Colonic mucosa (tissue), 4 donors: ENCODE measurements around the gene CFAP100. TPM values are rescaled to one million over a fixed set of nuclear protein-coding genes. Genes with fewer than 3 reads are reported as not detected.

Source experiments
- DNase-seq: peaks from one replicate; pipeline ENCODE4 v3.0.0-alpha.2; 2020
- H3K27ac ChIP-seq: fragments of 200-600 bp; one replicate; pipeline ENCODE4 v1.8.0; 2021
- H3K27me3 ChIP-seq: fragments of 200-600 bp; one replicate; pipeline ENCODE4 v1.8.0; 2021
- H3K36me3 ChIP-seq: fragments of 200-600 bp; one replicate; pipeline ENCODE4 v1.8.0; 2021
- H3K4me1 ChIP-seq: fragments of 200-600 bp; one replicate; pipeline ENCODE4 v1.8.0; 2021; ENCODE audit warnings: mild to moderate bottlenecking
- H3K4me3 ChIP-seq: fragments of 200-600 bp; one replicate; pipeline ENCODE4 v1.8.0; 2021
- H3K9ac ChIP-seq, 2 donors: one replicate each; pipeline ENCODE4 v1.7.0; 2013; ENCODE audit warnings: control low read depth in 2 of 2, low read depth in 2 of 2, low read length in 2 of 2
- H3K9me3 ChIP-seq: fragments of 200-600 bp; one replicate; pipeline ENCODE4 v1.8.0; 2021
- intact Hi-C: fragments of 100-400 bp; cut with DNase I; formaldehyde crosslinking; loops from one replicate; pipeline ENCODE4 v1.14.1; 2022
- total RNA-seq, 2 donors: library from RNA; stranded (reverse); fragmentation: NEBNext Ultra II Directional in 1 of 2; extraction: Animal tissue kit (Norgen Biotek cat#: 25700) in 1 of 2; gene quantifications; one replicate each; pipeline ENCODE4 v1.2.1, GENCODE V29; 2021
- TF ChIP-seq, protein P1 (sequence below): fragments of 200-600 bp; IDR thresholded peaks from one replicate; pipeline ENCODE4 v1.8.0; 2022; ENCODE audit warnings: antibody characterized with exemption, mild to moderate bottlenecking
- donor health status: healthy.
- donor health status: DM: no; HTN: no; CAD: no.
- donor health status: DM: no; HTN: no; CAD: no.

CFAP100 gene
- total RNA-seq, 2 donors from 2014 or later: not detected

DNA sequence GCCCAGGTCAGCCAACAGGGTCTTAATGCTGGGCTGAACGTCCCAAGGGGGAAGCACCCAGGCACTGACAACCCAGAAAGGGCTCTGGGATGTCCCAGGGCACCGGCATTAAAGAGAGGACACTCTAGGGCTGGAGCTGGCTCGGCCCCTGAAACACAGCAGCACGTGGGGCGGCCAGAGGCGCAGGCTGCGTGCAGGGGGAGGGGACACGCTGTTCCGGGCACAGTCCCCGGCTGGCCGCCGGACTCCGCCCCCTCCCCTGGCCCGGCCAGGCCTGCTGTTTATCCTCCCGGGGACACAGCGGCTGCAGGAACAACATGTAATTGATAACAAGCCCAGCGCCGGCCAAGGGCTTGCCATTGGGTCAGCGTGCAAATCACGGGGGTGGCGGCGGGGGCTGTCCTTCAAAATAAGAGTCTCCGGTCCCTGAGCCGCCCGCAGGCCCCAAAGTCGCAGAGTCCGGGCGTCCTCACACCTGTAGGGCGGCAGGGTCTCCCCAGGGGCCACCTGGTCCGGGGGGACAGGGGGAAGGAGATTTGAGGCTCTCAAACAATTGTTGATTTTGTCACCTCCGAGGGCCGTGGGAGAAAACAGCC lies 38.8 kb upstream of the CFAP100 start:
- H3K9me3 ChIP-seq: no peaks in the 10 kb centered on the region
- peaks cover 18% of the 10 kb centered on the region for H3K27me3 ChIP-seq
- peak overlapping the region; percentile 36 for H3K27ac ChIP-seq
- intact Hi-C loops: no loop called here
- TF ChIP-seq, protein P1, sequence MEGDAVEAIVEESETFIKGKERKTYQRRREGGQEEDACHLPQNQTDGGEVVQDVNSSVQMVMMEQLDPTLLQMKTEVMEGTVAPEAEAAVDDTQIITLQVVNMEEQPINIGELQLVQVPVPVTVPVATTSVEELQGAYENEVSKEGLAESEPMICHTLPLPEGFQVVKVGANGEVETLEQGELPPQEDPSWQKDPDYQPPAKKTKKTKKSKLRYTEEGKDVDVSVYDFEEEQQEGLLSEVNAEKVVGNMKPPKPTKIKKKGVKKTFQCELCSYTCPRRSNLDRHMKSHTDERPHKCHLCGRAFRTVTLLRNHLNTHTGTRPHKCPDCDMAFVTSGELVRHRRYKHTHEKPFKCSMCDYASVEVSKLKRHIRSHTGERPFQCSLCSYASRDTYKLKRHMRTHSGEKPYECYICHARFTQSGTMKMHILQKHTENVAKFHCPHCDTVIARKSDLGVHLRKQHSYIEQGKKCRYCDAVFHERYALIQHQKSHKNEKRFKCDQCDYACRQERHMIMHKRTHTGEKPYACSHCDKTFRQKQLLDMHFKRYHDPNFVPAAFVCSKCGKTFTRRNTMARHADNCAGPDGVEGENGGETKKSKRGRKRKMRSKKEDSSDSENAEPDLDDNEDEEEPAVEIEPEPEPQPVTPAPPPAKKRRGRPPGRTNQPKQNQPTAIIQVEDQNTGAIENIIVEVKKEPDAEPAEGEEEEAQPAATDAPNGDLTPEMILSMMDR: no peak
- DNase-seq: peak; percentile 83
- H3K4me3 ChIP-seq: peak overlapping the region; percentile 49
- peaks cover 8% of the 10 kb centered on the region for H3K4me1 ChIP-seq
- H3K36me3 ChIP-seq: no peaks in the 10 kb centered on the region
- H3K9ac ChIP-seq: peak overlapping the region; percentile 46 to 85

- peak overlapping the region; percentile 46 to 85 for H3K9ac ChIP-seq
- intact Hi-C loops: no loop called here
- no peak for DNase-seq
- peaks cover 8% of the 10 kb centered on the region for H3K4me1 ChIP-seq
- H3K36me3 ChIP-seq: no peaks in the 10 kb centered on the region
- H3K4me3 ChIP-seq: peak overlapping the region; percentile 49
- H3K27me3 ChIP-seq: peaks cover 18% of the 10 kb centered on the region
- H3K27ac ChIP-seq: peak overlapping the region; percentile 36
- TF ChIP-seq, protein P1: no peak
- H3K9me3 ChIP-seq: no peaks in the 10 kb centered on the region
These were observed 38.1 kb upstream of the CFAP100 start for GRCh38 chr3:126356373-126357264.

GRCh38 chr3:126357295-126358037 lies 37.2 kb upstream of the CFAP100 start, which contains the start of gene KLF15:
TSS of gene KLF15 (minus strand) at chr3:126357408. CDS start at chr3:126352922, 4,486 bp downstream.
- Histone ChIP-seq H3K4me1 (peaks cover 8% of the 10 kb centered on the region), H3K36me3 (no peaks in the 10 kb centered on the region), H3K9me3 (no peaks in the 10 kb centered on the region), H3K9ac (peak within 1 kb of the TSS; percentile 46 to 85), H3K27ac (peak within 1 kb of the TSS; percentile 36), H3K4me3 (peak within 1 kb of the TSS; percentile 49), H3K27me3 (peaks cover 18% of the 10 kb centered on the region)
- intact Hi-C loops: no loop called here
- TF ChIP-seq, protein P1: no peak
- peak; percentile 87 for DNase-seq

DNA sequence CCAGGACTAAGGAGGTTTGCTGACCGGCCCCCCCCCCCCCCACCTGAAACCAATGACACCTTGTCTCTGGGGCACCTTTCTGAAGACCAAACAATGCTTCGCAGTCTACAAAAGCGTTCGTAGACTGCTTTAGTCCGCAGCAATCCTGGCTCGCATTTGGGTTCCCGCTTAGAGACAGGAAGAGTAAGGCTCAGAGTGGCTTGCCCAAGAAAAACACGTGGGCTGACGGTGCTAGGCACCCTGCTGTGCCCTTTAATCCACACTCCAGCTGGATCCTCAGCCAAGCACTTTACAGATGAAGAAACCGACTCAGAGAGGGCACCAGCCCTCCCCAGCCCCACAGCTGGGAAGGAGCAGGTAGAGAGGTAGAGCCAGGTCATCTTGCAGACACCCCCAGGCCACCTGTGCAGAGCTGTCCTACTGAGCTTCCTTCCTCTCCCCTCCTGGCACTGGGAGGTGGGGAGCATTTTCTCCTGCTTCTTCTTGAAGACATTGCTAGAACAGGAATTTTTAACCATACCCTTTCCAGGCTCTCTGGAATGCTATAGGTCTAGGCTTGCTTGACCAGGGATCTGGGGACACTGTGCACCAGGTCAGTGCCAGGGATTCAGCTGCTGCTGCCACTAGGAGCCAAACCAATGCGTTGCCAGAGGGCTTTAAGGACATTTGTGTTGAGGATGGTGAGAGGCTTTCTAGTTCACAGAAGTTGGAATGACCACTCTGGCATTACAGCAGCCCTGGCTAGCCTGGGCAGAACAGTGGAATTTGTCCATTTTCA lies 36.5 kb upstream of the CFAP100 start:
- Histone ChIP-seq H3K27ac (no peak overlapping the region), H3K4me3 (peak overlapping the region; percentile 49), H3K4me1 (peaks cover 8% of the 10 kb centered on the region), H3K9me3 (no peaks in the 10 kb centered on the region), H3K9ac (no peak overlapping the region), H3K27me3 (peaks cover 18% of the 10 kb centered on the region), H3K36me3 (no peaks in the 10 kb centered on the region)
- intact Hi-C loops: no loop called here
- TF ChIP-seq, protein P1: no peak
- no peak for DNase-seq

DNA sequence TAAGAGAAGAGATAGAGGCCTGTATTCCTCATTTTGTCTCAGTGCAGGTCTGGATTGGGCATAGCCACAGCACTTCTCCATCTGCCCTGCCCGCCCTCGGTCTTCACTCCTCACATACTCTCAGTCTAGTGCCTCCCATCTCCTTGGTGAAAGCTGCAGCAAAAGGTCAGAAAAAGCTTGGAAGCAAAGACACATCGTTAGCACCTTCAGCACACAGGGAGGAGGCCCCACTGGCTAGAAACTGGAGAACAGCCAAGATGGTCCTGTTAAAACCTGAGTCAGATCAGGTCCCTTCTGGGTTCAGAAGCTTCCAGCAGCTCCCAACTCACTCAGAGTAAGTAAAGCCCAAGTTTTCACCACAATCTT lies 35.9 kb upstream of the CFAP100 start:
- H3K27ac ChIP-seq: no peak overlapping the region
- DNase-seq: no peak

More for the DNA sequence above, 35.9 kb upstream of the CFAP100 start:
- H3K9ac ChIP-seq: no peak overlapping the region
- TF ChIP-seq, protein P1: no peak
- H3K4me1 ChIP-seq: peaks cover 8% of the 10 kb centered on the region
- no peaks in the 10 kb centered on the region for H3K36me3 ChIP-seq
- H3K9me3 ChIP-seq: no peaks in the 10 kb centered on the region
- no peak overlapping the region for H3K4me3 ChIP-seq
- H3K27me3 ChIP-seq: peaks cover 18% of the 10 kb centered on the region
- intact Hi-C loops: no loop called here
